DMS114 treated with DMSO at 0.1 percent for 48 hours (cell line): ENCODE data around the gene STS.
"Not testable (repeated sequence)": the region's sequence is repeated elsewhere in the genome, so short reads cannot be mapped to it uniquely, and the experiment has no call there.

ENCODE experiments used
- DNase-seq: peaks from one replicate; lab custom pipeline; 2025; ENCODE audit not compliant: unreplicated experiment; lab: John Stamatoyannopoulos, UW

The STS gene

GRCh38 chrX:7178859-7179258 lies 31.3 kb downstream of the STS start:
- not testable (repeated sequence) for DNase-seq

GRCh38 chrX:7179446-7179845 lies 31.9 kb downstream of the STS start:
- DNase-seq: no peak

- DNase-seq: no peak
These were observed 37.3 kb downstream of the STS start for GRCh38 chrX:7184816-7185215.

GRCh38 chrX:7188672-7189071 lies 41.2 kb downstream of the STS start:
- no peak for DNase-seq

- DNase-seq: no peak
These were observed 42.6 kb downstream of the STS start for GRCh38 chrX:7190157-7190556.

GRCh38 chrX:7191681-7192110 lies 44.2 kb downstream of the STS start:
- no peak for DNase-seq

GRCh38 chrX:7192871-7193270 lies 45.4 kb downstream of the STS start:
- DNase-seq: no peak

GRCh38 chrX:7194606-7195005 lies 47.1 kb downstream of the STS start:
- no peak for DNase-seq
